Endothelial cell of hepatic sinusoid (primary cell): ENCODE measurements around the gene SERPINB8.

Source experiments
- in situ Hi-C: cut with HindIII; loops from 2 replicates; pipeline ENCODE4 v1.10.0; 2017; ENCODE audit warnings: low sequenced_read_pairs

Gene SERPINB8

GRCh38 chr18:63964908-63965307 is 5.0 kb upstream of the SERPINB8 start:
- in situ Hi-C loops: no loop called here

- in situ Hi-C loops: no loop called here
These were observed 4.1 kb upstream of the SERPINB8 start for GRCh38 chr18:63965716-63966330.

GRCh38 chr18:63970809-63971205 is 926 bp downstream of the SERPINB8 start:
- in situ Hi-C loops: no loop called here

GRCh38 chr18:63971320-63972001 is 1.6 kb downstream of the SERPINB8 start:
- in situ Hi-C loops: no loop called here

GRCh38 chr18:63972002-63972376 is 2.1 kb downstream of the SERPINB8 start:
- in situ Hi-C loops: no loop called here

- in situ Hi-C loops: no loop called here
These were observed 5.1 kb downstream of the SERPINB8 start for GRCh38 chr18:63974991-63975390.

- in situ Hi-C loops: no loop called here
These were observed 5.7 kb downstream of the SERPINB8 start for GRCh38 chr18:63975628-63976027.

GRCh38 chr18:63977040-63977439 is 7.2 kb downstream of the SERPINB8 start:
- in situ Hi-C loops: no loop called here

- in situ Hi-C loops: no loop called here
These were observed 9.6 kb downstream of the SERPINB8 start for GRCh38 chr18:63979409-63979920.

- in situ Hi-C loops: no loop called here
These were observed 10.1 kb downstream of the SERPINB8 start for GRCh38 chr18:63980027-63980426.

- in situ Hi-C loops: no loop called here
These were observed 11.1 kb downstream of the SERPINB8 start for GRCh38 chr18:63980896-63981460.

- in situ Hi-C loops: no loop called here
These were observed 11.8 kb downstream of the SERPINB8 start for GRCh38 chr18:63981719-63982118.

- in situ Hi-C loops: no loop called here
These were observed 12.5 kb downstream of the SERPINB8 start for GRCh38 chr18:63982361-63982760.

GRCh38 chr18:63986885-63987284 is 17.0 kb downstream of the SERPINB8 start:
- in situ Hi-C loops: no loop called here

- in situ Hi-C loops: no loop called here
These were observed 17.9 kb downstream of the SERPINB8 start for GRCh38 chr18:63987743-63988142.

GRCh38 chr18:63992751-63993150 is 22.9 kb downstream of the SERPINB8 start:
- in situ Hi-C loops: no loop called here

GRCh38 chr18:63994783-63995399 is 25.0 kb downstream of the SERPINB8 start:
- in situ Hi-C loops: no loop called here

- in situ Hi-C loops: no loop called here
These were observed 27.2 kb downstream of the SERPINB8 start for GRCh38 chr18:63997041-63997440.

GRCh38 chr18:63997606-63998005 is 27.7 kb downstream of the SERPINB8 start:
- in situ Hi-C loops: no loop called here

- in situ Hi-C loops: no loop called here
These were observed 30.0 kb downstream of the SERPINB8 start for GRCh38 chr18:63999871-64000270.

- in situ Hi-C loops: no loop called here
These were observed 32.7 kb downstream of the SERPINB8 start for GRCh38 chr18:64002581-64002980.

GRCh38 chr18:64009305-64009704 is 39.4 kb downstream of the SERPINB8 start:
- in situ Hi-C loops: no loop called here
